GM12874 (cell line): Measurements from ENCODE around the gene STX5.

Source experiments
- TF ChIP-seq, protein P1 (sequence below): IDR thresholded peaks from 2 replicates; pipeline ENCODE4 v1.5.1; 2011; ENCODE audit warnings: low read depth, mild to moderate bottlenecking, control low read depth, low read length, moderate library complexity; ENCODE audit not compliant: insufficient read depth

STX5 gene

DNA sequence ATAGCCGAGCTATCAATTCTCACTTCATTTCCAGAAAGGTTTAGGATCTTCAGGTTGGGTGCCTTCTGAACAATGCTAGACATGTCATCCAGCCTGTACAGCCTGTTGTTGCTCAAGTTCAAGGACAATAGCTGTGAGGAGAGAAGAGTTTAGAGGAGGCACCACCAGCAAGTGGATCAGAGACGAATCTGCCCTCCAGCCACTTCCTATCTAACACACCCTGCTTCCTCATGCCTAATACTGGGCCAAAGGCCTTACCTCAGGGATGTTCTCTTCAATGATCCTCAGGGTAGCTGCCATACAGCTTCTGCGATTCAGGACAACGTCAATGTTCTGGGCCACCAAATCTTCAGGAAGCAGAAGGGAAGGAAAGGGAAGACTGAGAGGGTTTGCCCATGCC is 30.8 kb downstream of the STX5 start:
- TF ChIP-seq, protein P1, sequence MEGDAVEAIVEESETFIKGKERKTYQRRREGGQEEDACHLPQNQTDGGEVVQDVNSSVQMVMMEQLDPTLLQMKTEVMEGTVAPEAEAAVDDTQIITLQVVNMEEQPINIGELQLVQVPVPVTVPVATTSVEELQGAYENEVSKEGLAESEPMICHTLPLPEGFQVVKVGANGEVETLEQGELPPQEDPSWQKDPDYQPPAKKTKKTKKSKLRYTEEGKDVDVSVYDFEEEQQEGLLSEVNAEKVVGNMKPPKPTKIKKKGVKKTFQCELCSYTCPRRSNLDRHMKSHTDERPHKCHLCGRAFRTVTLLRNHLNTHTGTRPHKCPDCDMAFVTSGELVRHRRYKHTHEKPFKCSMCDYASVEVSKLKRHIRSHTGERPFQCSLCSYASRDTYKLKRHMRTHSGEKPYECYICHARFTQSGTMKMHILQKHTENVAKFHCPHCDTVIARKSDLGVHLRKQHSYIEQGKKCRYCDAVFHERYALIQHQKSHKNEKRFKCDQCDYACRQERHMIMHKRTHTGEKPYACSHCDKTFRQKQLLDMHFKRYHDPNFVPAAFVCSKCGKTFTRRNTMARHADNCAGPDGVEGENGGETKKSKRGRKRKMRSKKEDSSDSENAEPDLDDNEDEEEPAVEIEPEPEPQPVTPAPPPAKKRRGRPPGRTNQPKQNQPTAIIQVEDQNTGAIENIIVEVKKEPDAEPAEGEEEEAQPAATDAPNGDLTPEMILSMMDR, result no peak

DNA sequence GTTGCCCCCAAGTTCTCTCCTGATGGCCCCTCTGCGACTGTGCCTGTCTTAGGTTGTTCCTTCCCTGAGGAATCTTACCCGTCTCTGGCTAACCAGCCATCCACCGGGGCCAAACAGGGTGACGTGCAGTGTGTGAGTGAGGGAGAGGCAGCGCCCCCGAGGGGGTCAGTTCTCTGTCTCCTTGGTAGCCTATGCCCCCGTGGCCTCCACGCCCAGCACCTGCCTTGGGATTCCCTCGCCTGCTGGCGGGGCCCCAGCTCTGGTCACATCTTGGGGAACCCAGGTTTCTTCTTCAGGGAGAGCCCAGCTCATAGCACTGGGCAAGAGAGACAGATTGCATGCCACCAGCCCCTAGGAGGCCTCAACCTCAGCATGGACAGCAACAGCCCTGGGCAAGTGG is 32.4 kb downstream of the STX5 start:
- TF ChIP-seq, protein P1, result no peak

DNA sequence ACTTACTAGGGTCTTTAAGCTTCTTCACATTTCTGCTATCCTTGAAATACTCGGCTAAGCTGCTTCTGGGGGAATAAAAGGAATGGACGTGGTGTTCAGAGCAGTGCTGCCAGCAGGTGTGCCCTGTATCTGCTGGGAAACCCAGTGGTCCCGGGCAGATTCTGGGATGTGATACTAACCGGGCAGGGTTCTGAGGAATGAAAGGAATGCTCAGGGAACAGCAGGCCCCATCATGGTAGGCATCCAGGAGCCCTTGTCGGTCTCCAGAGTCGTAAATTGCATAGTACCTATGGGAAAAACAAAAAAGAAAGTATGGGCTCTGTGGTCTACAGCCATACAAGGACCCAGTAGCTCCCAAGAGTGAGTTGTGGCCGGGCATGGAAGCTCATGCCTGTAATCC is 35.6 kb downstream of the STX5 start:
- TF ChIP-seq, protein P1, result no peak

DNA sequence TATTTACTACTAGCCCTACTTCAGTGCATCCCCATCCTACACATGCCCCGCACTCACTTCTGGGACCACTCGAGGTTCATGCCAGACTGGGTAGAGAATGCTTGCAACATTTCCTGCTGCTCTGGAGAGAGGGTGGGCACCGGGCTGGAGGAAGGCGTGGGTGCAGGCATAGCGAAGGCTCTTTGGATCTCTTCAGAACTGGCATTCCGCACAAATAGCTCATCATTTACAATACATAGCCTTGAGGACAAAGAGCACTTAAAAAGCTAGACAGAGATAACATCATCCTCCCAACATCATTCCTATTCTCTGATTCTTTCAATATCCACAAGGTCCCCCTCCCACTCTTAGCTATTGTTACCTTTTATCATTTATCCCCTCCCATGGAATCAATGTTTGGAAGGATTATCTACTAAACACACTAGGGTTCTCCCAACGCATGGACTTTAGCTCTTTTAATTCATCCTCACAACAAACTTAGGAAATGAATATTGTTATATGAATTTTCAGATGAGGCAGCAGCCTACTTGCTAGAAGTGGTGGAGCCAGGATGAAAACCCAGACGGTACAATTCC is 37.6 kb downstream of the STX5 start:
- TF ChIP-seq, protein P1, result no peak

DNA sequence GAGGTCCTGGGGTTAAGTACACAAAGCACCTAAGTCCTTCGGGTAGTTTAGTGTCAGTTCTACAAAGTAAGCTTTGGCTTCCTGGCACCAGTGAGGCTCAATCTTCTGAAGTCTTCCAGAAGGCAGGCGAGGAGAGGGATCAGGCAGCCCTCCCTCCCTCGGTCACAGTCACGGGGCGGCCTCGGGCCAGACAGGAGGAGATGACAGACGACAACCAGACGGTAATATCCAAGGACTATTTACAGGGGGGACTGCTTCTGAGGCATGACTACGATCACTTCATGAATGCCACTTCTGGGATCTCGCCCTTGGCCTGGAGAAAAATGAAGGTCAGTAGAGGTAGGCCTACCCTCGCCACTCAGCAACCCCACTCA is 39.7 kb downstream of the STX5 start:
- TF ChIP-seq, protein P1, result no peak

DNA sequence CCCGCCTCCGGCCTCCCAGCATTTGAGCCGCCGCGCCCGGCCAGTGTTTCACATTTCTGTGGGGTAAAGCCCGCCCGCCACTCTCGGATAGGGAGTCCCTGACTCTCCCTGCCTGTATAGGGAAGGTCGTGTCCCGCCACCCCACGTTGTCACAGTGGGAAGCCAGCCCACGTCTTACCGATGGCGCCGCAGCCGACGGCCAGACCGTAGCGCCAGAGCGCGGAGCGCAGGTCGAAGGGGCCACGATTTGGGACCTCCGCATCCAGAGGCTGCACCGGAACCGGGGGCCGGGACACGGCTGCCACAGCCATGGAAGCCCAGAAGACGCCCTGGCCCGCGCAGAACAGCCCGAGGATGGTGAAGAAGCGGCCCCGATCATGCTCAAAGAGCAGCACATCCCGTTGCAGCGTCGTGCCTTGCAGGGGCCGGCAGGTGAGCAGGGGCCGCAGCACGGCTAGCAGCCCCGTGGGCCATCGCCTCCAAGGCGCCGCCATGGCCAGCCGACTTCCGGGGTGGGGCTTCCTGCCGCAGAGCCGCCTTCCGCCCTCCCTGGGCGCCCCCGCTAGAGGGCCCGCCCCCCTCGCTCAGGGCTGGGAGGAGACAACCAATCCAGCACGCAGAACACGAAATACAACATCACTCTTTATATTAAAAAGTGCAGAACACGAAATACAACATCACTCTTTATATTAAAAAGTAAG is 40.2 kb downstream of the STX5 start, which contains the start of gene TMEM223:
TSS of gene TMEM223 (minus strand) at position 506 of the 701 bp plus-strand sequence. CDS start at position 494, 12 bp downstream.
- TF ChIP-seq, protein P1, result peak; percentile 21; the same call in 1 of the 2 replicates

DNA sequence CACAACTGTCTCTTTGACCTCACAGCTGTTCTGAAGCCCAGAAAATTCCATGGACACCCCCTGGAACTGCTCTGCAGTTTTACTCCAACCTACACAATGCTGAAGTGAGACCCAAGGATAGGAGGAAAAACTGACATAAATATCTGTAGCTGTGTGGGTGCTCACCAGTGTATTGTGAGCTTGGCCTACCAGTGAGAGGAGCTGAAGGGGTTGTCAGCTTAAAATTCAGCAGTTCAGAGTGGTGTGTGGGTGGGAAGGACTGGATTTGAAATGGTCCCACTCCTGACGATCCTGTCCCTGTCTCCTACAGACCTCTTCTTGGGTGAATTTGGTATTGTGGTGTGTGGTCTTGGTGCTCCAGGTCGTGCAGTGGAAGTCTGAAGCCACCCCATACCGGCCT is 42.3 kb downstream of the STX5 start:
- TF ChIP-seq, protein P1, result no peak
